HG03159 (cell line): ENCODE results near the gene ZNF888.
"Not testable (repeated sequence)": the region's sequence is repeated elsewhere in the genome, so short reads cannot be mapped to it uniquely, and the experiment has no call there.

Experiments used
- ATAC-seq: cut with Tn5 transposase; IDR thresholded peaks from one replicate; pipeline ENCODE4 v1.9.1; 2021; ENCODE audit warnings: mild to moderate bottlenecking, moderate library complexity; ENCODE audit not compliant: unreplicated experiment

The ZNF888 gene

DNA sequence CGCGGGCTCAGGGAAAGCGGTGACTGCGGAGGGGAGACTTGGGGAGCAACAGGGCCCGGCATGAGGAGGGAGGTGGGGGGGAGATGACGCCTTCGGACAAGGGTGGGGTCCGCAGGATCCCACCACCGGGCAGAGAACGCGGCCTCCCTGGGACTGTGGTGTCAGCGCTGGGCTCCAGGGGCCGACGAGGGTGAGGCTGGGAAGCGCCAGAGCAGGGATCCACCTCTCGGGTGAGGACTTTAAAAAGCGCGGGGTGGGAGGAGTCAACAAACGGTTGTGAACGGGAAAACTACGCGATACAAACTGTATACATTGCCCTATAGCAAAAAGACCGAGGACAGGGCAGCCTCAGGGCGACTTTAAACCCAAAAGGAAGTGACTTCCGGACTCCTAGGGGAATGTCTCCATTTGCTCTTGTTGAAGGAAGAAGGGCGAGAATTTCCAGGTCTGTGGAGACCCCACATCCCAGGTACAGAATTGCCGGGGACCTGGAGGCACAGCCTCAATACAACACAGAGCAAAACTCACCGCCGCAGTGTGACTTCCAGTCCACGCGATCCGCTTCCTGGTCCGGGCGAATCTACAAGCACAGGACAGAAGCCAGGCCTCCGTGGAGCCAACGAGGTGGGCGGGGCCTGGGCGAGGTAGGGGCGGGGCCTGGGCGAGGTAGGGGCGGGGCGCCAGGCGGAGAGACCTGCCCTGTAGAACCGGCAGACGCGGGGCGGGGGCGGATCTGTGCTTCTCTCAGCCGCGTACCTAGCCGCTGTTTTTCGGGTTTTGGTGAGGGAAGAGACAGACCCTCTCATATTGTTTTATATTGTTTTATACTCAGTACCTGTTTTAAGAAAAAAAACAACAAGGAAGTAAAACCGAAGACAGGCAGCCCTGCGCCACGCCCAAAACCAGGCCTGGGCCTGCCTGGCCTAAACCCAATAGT, at the start of gene ZNF888:
ZNF888 (minus strand) TSS at position 588 of the 937 bp plus-strand sequence. CDS start 5,555 bp downstream, outside the sequence.
- ATAC-seq, result peak; percentile 94

DNA sequence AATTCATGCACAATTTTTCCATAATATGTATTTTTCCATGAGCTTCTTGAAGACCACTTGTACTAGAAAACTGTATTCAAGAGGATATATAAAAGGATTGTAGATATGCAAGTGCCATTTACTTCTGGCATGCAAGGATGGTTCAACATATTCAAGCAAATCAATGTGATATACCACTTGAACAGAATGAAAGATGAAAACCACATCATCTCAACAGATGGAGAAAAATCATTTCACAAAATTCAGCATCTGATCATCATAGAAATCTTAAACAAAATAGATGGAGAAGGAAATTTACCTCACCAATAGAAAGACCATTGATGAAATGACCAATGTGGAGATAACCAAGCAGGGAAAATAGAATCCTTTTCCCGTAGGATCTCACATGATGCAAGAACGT, 44.5 kb upstream of the ZNF888 start:
- ATAC-seq, result no peak

- peak; percentile 22 for ATAC-seq
Observed at GRCh38 chr19:52963247-52963618, 40.0 kb upstream of the ZNF888 start.

GRCh38 chr19:52962394-52963246, 39.4 kb upstream of the ZNF888 start, which contains the start of gene ZNF816:
Gene ZNF816, minus strand, starts transcription at chr19:52962881. Its CDS starts 6,792 bp downstream, at chr19:52956089.
- peak; percentile 96 for ATAC-seq

GRCh38 chr19:52961981-52962380, 38.8 kb upstream of the ZNF888 start:
- ATAC-seq, result no peak

DNA sequence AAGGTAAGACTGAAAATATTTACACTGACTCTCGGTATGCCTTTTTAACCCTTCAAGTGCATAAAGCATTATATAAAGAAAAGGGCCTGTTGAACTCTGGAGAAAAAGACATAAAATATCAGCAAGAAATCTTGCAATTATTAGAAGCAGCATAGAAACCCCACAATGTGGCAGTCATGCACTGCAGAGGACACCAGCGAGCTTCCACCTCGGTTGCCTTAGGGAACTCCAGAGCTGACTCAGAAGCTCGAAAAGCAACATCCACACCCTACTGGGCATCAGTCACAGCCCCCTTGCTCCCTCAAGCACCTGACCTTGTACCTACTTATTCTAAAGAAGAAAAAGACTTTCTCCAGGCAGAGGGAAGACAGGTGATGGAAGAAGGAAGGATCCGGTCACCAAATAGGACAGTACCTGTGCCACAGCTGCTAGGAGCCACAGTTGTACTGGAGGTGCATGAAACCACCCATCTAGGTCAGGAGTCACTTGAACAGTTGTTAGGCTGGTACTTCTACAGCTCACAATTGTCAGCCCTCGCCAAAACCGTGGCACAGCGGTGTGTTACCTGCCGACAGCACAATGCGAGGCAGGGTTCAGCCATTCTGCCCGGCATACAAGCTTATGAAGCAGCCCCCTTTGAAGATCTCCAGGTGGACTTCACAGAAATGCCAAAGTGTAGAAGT, 36.5 kb upstream of the ZNF888 start:
- ATAC-seq, result no peak

DNA sequence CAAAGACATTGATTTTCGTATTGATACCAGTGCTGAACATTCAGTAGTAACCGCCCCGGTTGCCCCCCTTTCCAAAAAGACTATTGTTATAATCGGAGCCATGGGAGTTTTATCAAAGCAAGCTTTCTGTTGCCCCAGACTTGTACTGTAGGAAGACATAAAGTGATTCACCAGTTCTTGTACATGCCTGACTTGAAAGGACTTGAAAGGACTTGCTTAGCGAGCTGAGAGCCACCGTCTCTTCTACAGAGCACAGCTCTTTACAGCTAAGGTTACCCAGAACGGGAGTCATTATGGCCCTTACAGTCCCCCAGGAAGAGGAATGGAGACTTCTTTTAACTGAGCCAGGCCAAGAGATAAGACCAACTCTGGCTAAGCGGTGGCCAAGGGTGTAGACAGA, 34.4 kb upstream of the ZNF888 start:
- ATAC-seq, result no peak

DNA sequence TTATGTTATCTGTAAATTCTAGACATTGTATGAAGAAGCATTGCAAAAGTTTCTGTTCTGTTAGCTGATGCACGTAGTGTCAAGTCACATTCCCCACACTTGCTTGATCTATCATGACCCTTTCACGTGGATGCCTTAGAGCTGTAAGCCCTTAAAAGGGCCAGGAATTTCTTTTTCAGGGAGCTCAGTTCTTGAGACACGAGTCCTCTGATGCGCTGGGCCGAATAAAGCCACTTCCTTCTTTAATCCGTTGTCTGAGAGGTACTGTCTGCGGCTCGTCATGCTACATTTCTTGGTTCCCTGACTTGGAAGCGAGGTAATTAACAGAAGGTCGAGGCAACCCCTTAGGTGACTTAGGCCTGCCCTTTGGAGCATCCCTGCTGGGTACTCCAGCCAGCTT, 33.7 kb upstream of the ZNF888 start:
- ATAC-seq, result no peak

DNA sequence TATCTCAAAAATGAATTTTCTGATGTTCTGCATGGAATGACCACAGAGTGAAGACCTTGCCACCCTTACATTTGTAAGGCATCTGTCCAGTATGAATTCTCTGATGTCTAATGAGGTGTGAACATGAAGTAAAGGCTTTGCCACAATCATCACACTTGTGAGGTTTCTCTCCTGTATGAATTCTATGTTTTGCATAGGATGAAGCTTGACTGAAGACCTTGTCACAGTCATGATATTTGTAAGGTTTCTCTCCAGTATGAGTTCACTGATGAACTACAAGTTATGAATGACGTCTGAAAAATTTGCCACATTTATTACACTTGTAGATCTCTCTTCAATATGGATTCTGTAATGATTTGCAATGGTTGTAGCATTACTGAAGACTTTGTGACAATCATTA, 26.2 kb upstream of the ZNF888 start:
- no peak for ATAC-seq

- ATAC-seq, result no peak
Observed at GRCh38 chr19:52948025-52948770, 25.0 kb upstream of the ZNF888 start.

DNA sequence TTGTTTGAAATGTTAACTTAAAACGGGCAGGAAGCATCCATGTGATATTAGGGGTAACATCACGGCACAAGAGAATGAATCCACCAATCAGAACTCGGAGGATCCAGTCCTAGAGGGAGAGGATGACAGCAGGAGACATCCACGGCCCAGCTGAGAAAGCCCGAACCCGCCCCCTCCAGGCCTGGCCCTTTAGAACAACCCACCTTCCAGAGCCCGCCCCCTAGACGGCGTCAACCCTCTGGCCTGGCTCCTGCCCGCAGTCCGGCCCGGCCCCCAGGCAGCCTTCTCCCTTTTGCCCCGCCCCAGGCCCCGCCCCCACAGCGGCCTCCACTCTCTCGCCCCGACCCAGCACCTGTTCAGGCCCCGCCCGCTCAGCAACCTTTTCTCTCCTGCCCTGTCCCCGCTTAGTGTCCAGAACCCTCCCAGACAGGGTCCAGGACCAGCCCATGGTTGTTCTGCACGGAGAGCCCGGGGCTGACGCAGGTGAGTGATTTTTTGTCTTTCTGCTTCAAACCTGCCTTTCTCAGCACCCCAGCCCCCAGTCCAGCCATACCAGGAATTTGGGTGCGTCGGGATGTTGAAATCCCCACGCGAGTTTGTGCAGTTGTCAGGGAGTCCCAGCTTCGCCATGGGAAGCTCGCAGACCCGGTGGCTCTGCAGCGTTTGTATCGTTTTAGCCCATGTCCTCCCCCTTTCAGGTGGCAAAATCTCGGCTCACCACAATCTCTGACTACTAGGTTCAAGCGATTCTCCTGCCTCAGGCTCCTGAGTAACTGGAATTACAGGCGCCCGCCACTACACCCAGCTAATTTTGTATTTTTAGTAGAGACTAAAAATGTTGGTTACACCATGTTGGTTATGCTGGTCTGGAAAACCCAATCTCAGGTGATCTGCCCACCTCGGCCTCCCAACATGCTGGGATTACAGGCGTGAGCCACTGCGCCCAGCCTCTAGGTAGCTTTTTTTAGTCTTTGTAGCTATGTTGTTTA, 23.4 kb upstream of the ZNF888 start:
- no peak for ATAC-seq

- no peak for ATAC-seq
Observed at GRCh38 chr19:52945652-52946321, 22.6 kb upstream of the ZNF888 start.

DNA sequence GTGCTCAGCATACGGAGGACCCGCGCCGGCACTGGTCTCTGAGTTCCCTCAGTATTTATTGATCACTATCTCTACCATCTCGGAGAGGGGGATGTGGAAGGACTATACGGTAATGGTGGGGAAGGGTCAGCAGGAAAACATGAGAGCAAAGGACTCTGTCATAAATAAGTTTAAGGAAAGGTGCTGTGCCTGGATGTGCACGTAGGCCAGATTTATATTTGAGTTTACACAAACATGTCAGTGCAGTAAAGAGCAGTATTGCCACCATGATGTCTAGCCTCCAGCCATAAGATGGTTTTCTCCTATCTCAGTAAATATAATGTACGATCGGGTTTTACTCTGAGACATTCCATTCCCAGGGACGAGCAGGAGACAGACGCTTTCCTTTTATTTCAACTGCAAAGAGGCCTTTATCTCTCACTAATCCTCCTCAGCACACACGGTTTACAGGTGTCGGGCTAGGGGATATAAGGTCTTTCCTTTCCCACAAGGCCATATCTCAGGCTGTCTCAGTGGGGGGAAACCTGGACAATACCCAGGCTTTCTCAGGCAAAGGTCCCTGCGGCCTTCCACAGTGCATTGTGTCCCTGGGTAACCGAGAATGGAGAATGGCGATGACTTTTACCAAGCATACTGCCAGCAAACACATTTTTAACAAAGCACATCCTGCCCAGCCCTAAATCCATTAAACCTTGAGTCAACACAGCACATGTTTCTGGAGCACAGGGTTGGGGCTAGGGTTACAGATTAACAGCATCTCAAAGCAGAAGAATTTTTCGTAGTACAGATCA, 21.7 kb upstream of the ZNF888 start:
- not testable (repeated sequence) for ATAC-seq

- no peak for ATAC-seq
Observed at GRCh38 chr19:52943884-52944643, 20.8 kb upstream of the ZNF888 start.

DNA sequence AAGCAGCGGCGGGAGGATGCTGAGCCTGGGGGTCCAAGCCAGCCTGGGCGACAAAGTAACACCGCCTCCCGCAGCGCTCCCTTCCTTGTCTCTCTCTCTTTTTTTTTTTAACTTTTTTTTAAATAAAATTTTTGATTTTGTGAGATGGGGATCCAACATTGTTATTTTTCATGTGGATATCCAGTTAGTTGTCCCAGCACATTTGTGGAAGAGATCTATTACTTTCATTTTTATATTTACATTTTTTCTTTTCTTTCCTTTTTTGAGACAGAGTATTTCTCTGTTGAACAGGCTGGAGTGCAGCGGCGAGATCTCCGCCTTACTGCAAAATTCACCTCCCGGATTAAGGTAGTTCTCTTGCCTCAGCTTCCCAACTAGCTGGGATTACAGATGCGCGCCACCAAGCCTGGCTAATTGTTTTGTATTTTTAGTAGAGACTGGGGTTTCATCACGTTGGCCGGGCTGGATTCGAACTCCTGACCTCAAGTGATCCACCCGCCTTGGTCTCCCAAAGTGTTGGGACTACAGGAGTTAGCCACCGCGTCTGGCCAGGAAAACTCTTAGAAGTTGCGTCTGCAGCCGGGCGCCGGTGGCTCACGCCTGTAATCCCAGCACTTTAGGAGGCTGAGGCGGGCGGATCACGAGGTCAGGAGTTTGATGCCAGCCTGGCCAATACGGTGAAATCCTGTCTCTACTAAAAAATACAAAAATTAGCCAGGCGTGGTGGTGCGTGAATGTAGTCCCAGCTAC, 20.1 kb upstream of the ZNF888 start:
- ATAC-seq, result no peak

DNA sequence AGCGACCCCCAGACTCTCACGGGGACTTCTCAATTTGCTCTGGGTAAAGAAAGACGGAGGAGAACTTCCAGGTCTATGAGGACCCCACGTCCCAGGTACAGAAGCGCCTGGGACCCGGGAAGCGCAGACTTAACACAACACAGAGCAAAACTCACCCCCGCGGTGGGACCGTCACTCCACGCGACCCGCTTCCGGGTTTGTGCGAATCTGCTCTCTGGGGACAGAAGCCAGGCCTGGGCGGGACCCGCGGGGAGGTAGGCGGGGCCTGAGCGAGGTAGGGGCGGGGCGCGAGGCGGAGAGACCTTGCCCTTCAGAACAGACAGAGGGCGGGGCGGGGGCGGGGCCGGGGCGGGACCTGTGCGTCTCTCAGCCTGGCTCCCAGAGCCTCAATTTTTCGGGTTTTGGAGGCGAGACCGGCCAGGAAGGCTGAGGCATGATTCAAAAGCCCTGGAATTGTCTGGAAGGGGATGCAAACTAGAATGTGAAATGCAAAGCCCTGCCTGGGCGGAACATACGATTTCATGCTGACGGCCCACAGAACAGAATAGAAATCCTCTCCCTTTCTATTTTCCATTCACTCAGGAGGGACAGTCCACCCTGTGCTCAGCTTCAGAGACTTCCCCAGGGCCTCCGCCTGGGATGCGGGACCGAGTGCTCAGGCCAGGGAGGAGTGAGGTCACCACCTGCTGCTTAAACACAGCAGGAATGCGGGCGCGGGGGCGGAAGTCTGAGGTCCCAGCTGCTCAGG, 19.3 kb upstream of the ZNF888 start:
- ATAC-seq, result peak; percentile 98
